NCI-H82 (cell line): ENCODE data around the gene HLA-B.

Source experiments
- DNase-seq: peaks from one replicate; lab custom pipeline; 2025; lab: John Stamatoyannopoulos, UW

The HLA-B gene

GRCh38 chr6:31352683-31353383 lies 4.1 kb downstream of the HLA-B start:
- DNase-seq = no peak

GRCh38 chr6:31352310-31352682 lies 4.7 kb downstream of the HLA-B start:
- no peak for DNase-seq

GRCh38 chr6:31351401-31352309 lies 5.3 kb downstream of the HLA-B start:
- DNase-seq = no peak

GRCh38 chr6:31351033-31351380 lies 6.0 kb downstream of the HLA-B start:
- no peak for DNase-seq

- no peak for DNase-seq
Measured at GRCh38 chr6:31350196-31351032, 6.6 kb downstream of the HLA-B start.

- no peak for DNase-seq
Measured at GRCh38 chr6:31349301-31349700, 7.7 kb downstream of the HLA-B start.

- DNase-seq = no peak
Measured at GRCh38 chr6:31345026-31345730, 11.8 kb downstream of the HLA-B start.

- DNase-seq = no peak
Measured at GRCh38 chr6:31340228-31340627, 16.8 kb downstream of the HLA-B start.

- no peak for DNase-seq
Measured at GRCh38 chr6:31339210-31339609, 17.8 kb downstream of the HLA-B start.

GRCh38 chr6:31336896-31337496 lies 20.0 kb downstream of the HLA-B start:
- DNase-seq = no peak

- no peak for DNase-seq
Measured at GRCh38 chr6:31332637-31333602, 24.1 kb downstream of the HLA-B start.

- no peak for DNase-seq
Measured at GRCh38 chr6:31328355-31328960, 28.5 kb downstream of the HLA-B start.

- DNase-seq = no peak
Measured at GRCh38 chr6:31321820-31322219, 35.2 kb downstream of the HLA-B start.

- DNase-seq = no peak
Measured at GRCh38 chr6:31321005-31321707, 35.8 kb downstream of the HLA-B start.

- DNase-seq = no peak
Measured at GRCh38 chr6:31317036-31317435, 39.9 kb downstream of the HLA-B start.

GRCh38 chr6:31309641-31310040 lies 47.3 kb downstream of the HLA-B start:
- DNase-seq = no peak

GRCh38 chr6:31308845-31309175 lies 48.2 kb downstream of the HLA-B start:
- DNase-seq = no peak

- DNase-seq = no peak
Measured at GRCh38 chr6:31308050-31308844, 48.7 kb downstream of the HLA-B start.

GRCh38 chr6:31307669-31308049 lies 49.3 kb downstream of the HLA-B start:
- no peak for DNase-seq
